ENCODE results near the gene SENP7. TPM values are rescaled to one million over a fixed set of nuclear protein-coding genes. Genes with fewer than 3 reads are reported as not detected.

SENP7 gene
- total and polyA plus RNA-seq, 2 donors from 2014 or later = 5.4 to 28.7 TPM

DNA sequence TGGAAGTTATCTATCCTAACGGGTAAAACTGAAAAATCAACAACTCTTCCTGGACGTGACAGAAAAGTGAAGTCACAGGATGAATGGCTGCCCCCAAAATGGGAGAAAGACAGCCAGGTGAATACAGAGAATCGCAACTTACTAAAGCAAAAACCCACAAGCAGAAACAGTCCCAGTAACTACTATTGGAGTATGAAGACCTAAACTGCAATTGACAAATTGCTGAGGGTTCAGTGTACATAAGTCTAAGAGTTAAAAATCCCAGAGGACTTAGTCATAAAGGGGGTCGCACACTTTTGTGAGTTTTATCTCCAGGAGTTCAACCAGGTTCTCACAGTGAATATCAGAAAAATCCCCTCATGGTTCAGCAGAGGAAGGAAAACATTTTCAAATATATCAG is 135.8 kb downstream of the SENP7 start:
- Histone ChIP-seq H3K36me3 (ENCODE audit: control insufficient read depth in 2 of 3, insufficient read depth in 3 of 3, low read length in 3 of 3) (no peaks in the 10 kb centered on the region), H3K4me3 (ENCODE audit: low read length in 3 of 3) (no peak overlapping the region), H3K27ac (ENCODE audit: low read depth in 2 of 2, low read length in 2 of 2) (no peak overlapping the region), H3K9ac (ENCODE audit: low read length in 3 of 3) (no peak overlapping the region), H3K9me3 (ENCODE audit: control insufficient read depth in 2 of 3, insufficient read depth in 1 of 3, low read length in 3 of 3) (peaks cover 0 to 5% (median 0%) of the 10 kb centered on the region in 3 donors), H3K27me3 (ENCODE audit: control insufficient read depth, insufficient read depth, low read length) (no peaks in the 10 kb centered on the region), H3K4me1 (ENCODE audit: control insufficient read depth in 2 of 3, insufficient read depth in 2 of 3, low read depth in 1 of 3, low read length in 3 of 3) (peaks cover 0 to 5% (median 0%) of the 10 kb centered on the region in 3 donors)
- TF ChIP-seq, protein P1, sequence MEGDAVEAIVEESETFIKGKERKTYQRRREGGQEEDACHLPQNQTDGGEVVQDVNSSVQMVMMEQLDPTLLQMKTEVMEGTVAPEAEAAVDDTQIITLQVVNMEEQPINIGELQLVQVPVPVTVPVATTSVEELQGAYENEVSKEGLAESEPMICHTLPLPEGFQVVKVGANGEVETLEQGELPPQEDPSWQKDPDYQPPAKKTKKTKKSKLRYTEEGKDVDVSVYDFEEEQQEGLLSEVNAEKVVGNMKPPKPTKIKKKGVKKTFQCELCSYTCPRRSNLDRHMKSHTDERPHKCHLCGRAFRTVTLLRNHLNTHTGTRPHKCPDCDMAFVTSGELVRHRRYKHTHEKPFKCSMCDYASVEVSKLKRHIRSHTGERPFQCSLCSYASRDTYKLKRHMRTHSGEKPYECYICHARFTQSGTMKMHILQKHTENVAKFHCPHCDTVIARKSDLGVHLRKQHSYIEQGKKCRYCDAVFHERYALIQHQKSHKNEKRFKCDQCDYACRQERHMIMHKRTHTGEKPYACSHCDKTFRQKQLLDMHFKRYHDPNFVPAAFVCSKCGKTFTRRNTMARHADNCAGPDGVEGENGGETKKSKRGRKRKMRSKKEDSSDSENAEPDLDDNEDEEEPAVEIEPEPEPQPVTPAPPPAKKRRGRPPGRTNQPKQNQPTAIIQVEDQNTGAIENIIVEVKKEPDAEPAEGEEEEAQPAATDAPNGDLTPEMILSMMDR (IDR thresholded peaks at IDR 0.05; ENCODE audit: borderline replicate concordance, extremely low read depth, insufficient read depth) = no peak
- no peak for DNase-seq
- intact Hi-C loops (cut with DNase I) = no loop called here
- FAIRE-seq = no peak

DNA sequence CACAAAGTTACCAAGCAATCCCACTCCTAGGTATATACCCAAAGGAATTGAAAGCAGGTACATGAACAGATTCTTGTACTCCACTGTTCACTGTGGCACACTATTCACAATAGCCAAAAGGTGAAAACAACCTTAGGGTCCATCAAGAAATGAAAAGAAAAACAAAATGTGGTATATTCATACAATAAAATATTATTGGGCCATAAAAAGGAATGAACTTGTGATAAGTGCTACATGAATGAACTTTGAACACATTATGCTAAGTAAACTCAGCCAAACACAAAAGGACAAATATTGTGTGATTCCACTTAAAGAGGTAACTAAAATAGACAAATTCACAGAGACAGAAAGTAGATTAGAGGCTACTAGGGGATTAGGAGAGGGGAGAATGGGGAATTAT is 137.4 kb downstream of the SENP7 start:
- Histone ChIP-seq H3K4me3 (ENCODE audit: low read length in 3 of 3) (no peak overlapping the region), H3K9me3 (ENCODE audit: control insufficient read depth in 2 of 3, insufficient read depth in 1 of 3, low read length in 3 of 3) (peaks cover 0 to 5% (median 0%) of the 10 kb centered on the region in 3 donors), H3K36me3 (ENCODE audit: control insufficient read depth in 2 of 3, insufficient read depth in 3 of 3, low read length in 3 of 3) (no peaks in the 10 kb centered on the region), H3K27ac (ENCODE audit: low read depth in 2 of 2, low read length in 2 of 2) (no peak overlapping the region), H3K9ac (ENCODE audit: low read length in 3 of 3) (no peak overlapping the region), H3K27me3 (ENCODE audit: control insufficient read depth, insufficient read depth, low read length) (no peaks in the 10 kb centered on the region), H3K4me1 (ENCODE audit: control insufficient read depth in 2 of 3, insufficient read depth in 2 of 3, low read depth in 1 of 3, low read length in 3 of 3) (peaks cover 0 to 5% (median 0%) of the 10 kb centered on the region in 3 donors)
- intact Hi-C loops (cut with DNase I) = no loop called here
- FAIRE-seq = no peak
- DNase-seq = no peak
- TF ChIP-seq, protein P1 (IDR thresholded peaks at IDR 0.05; ENCODE audit: borderline replicate concordance, extremely low read depth, insufficient read depth) = no peak

DNA sequence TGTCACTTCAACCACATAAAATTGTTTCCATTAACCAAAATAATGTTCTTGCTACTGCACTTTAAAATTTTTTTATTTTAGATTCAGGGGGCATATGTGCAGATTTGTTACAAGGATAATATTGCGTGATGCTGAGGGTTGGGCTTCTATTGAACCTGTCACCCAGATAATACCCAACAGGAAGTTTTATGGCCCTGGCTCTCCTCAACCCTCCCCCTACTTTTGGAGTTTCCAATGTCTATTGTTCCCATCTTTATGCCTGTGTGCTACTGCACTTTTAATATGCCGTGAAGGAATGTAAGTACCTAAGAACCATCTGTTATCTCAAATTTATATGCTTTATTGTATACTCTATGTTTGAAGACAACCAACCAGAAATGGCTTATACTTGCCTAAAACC is 150.6 kb downstream of the SENP7 start:
- FAIRE-seq = no peak

More for the DNA sequence above, 150.6 kb downstream of the SENP7 start:
- H3K4me3 ChIP-seq (ENCODE audit: low read length in 3 of 3) = no peak overlapping the region
- no peak for DNase-seq
- H3K9me3 ChIP-seq (ENCODE audit: control insufficient read depth in 2 of 3, insufficient read depth in 1 of 3, low read length in 3 of 3) = peaks cover 0 to 4% (median 0%) of the 10 kb centered on the region in 3 donors
- TF ChIP-seq, protein P1 (IDR thresholded peaks at IDR 0.05; ENCODE audit: borderline replicate concordance, extremely low read depth, insufficient read depth) = no peak
- no peak overlapping the region for H3K27ac ChIP-seq (ENCODE audit: low read depth in 2 of 2, low read length in 2 of 2)
- intact Hi-C loops (cut with DNase I) = no loop called here
- peaks cover 2 to 4% (median 4%) of the 10 kb centered on the region in 3 donors for H3K36me3 ChIP-seq (ENCODE audit: control insufficient read depth in 2 of 3, insufficient read depth in 3 of 3, low read length in 3 of 3)
- no peak overlapping the region for H3K9ac ChIP-seq (ENCODE audit: low read length in 3 of 3)
- H3K27me3 ChIP-seq (ENCODE audit: control insufficient read depth, insufficient read depth, low read length) = no peaks in the 10 kb centered on the region
- H3K4me1 ChIP-seq (ENCODE audit: control insufficient read depth in 2 of 3, insufficient read depth in 2 of 3, low read depth in 1 of 3, low read length in 3 of 3) = no peaks in the 10 kb centered on the region

All from kidney (tissue), 14 donors.